ENCODE measurements around the gene IRF4.

The IRF4 gene

DNA sequence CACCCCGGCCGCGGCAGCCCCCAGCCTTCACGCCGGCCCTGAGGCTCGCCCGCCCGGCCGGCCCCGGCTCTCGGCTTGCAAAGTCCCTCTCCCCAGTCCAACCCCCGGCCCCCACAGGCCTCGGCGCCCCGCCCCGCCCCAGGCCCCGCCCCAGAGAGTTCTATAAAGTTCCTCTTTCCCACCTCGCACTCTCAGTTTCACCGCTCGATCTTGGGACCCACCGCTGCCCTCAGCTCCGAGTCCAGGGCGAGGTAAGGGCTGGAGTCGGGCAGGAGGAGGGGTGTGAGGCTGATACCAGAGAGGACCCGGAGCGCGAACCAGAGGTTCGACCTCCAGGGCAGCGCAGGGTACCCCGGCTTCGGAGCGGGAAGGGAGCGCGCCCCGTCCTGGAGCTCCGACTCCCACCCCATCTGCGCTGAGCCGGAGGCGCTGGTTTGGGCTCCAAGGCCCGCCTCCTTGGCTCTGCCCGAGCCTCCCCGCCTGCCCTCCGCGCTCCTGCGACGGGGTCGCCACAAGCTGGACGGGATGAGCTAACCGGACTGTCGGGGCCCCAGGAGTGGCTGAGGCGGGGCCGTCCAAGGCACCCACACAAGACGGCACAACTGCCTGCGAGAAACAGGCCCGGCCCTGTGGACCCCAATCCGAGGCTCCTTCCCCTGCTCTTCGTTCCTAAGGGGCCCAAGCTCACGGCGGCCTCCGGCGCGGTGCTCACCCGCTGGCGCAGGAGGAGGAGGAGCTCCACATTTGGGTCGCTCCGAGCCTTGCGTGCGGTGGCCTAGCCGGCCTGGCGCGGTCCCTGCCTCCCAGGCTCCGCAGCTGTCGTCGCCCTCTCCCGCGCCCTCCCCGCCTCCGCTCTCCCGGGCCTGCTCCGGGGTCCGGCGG, at the start of gene IRF4:
IRF4 (plus strand) TSS at position 194 of the 882 bp plus-strand sequence. CDS start 1,401 bp downstream, outside the sequence.
- no peak for DNase-seq
- H3K4me3 ChIP-seq, result peak within 1 kb of the TSS; percentile 34 to 47
- H3K36me3 ChIP-seq, result no peaks in the 10 kb centered on the region
- no peak within 1 kb of the TSS for H3K27ac ChIP-seq
- H3K9me3 ChIP-seq, result no peaks in the 10 kb centered on the region
- intact Hi-C loops (cut with DNase I; ENCODE audit: low total_unique reads), result no loop called here
- peaks cover 0 to 32% (median 29%) of the 10 kb centered on the region in 4 donors for H3K4me1 ChIP-seq
- H3K27me3 ChIP-seq, result peaks cover 0 to 76% of the 10 kb centered on the region in 2 donors
- no peak for TF ChIP-seq CTCF (IDR thresholded peaks at IDR 0.05)

DNA sequence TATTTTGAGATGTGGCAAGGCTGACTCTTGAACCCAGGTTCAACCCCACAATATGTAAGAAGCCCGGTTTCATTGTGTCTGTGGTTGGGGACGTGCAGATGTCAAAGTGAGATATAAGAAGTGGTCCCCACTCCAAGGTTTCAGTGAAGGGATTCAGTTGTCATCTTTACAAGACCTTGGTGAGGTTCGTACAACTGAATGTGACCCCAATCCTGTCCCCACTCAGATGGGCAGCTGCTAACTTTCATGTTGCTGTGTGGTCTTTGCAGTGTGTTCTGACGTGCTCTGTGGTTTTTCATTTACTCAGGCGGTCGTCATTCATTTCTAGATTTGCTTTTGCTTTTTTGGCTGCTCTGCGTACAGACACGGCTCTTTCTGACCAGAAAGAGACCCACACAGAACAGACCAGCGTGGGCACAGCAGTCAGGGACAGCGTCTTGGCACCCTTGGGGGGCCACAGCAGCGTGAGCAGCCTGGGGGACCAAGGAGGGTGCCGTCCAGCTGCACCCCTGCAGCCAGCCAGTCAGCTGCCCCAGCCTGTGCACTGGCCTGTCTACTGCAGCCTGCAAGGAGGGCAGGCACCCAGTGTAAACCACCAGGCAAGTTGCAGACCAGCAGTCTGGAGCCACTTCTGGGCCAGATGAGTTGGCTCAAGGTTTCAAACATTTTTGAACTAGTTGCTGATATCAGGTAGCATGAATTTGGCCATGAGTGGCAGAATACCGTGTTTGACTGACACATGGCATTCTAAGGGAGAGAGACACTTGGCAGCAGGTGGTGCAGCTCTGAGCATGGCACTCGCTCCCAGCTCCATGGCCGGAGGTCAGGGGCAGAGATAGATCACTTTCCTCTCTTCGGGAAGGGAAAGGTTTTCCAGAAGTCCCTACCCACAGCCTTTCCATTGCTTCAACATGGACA, 49.4 kb upstream of the IRF4 start:
- Histone ChIP-seq H3K27ac (no peak overlapping the region), H3K27me3 (no peaks in the 10 kb centered on the region), H3K9me3 (no peaks in the 10 kb centered on the region), H3K4me1 (no peaks in the 10 kb centered on the region), H3K4me3 (no peak overlapping the region), H3K36me3 (peaks cover 0 to 14% (median 0%) of the 10 kb centered on the region in 3 donors)
- intact Hi-C loops (cut with DNase I; ENCODE audit: low total_unique reads), result no loop called here
- no peak for DNase-seq
- no peak for TF ChIP-seq CTCF (IDR thresholded peaks at IDR 0.05)

DNA sequence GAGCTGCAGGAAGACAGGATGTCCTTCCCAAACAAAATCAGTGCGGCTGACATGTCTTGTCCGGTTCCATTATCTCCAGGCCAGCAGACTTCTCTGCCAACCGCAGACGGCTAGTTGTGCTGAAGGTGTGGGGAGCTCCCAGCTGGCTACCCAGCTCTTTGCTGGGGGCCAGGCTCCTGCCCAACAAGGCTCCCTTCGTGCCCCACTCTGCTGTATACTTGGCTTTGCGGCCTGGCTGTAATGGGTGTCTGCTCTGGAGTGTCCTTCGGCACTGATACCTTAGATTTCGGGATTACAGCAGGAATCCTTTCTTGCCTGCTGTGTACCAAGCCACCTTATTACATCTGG, 48.7 kb upstream of the IRF4 start:
- no peak for DNase-seq

GRCh38 chr6:343226-343935, 48.2 kb upstream of the IRF4 start:
- no peak for DNase-seq
- Histone ChIP-seq H3K27ac (no peak overlapping the region), H3K4me3 (no peak overlapping the region), H3K9me3 (no peaks in the 10 kb centered on the region), H3K27me3 (no peaks in the 10 kb centered on the region), H3K36me3 (peaks cover 2 to 26% (median 9%) of the 10 kb centered on the region in 3 donors), H3K4me1 (no peaks in the 10 kb centered on the region)
- intact Hi-C loops (cut with DNase I; ENCODE audit: low total_unique reads), result no loop called here
- TF ChIP-seq CTCF (IDR thresholded peaks at IDR 0.05), result no peak

More for the DNA sequence above, 48.7 kb upstream of the IRF4 start:
- intact Hi-C loops (cut with DNase I; ENCODE audit: low total_unique reads), result no loop called here
- no peaks in the 10 kb centered on the region for H3K9me3 ChIP-seq
- H3K36me3 ChIP-seq, result peaks cover 0 to 21% (median 3%) of the 10 kb centered on the region in 3 donors
- H3K4me3 ChIP-seq, result no peak overlapping the region
- TF ChIP-seq CTCF (IDR thresholded peaks at IDR 0.05), result no peak
- no peak overlapping the region for H3K27ac ChIP-seq
- no peaks in the 10 kb centered on the region for H3K4me1 ChIP-seq
- no peaks in the 10 kb centered on the region for H3K27me3 ChIP-seq
